T-helper 1 cell treated with Interleukin-12 subunit alpha and Interleukin-12 subunit beta and Interleukin-4 antibody, amounts not matched to agents 30 μg/mL and 1 μg/mL, for 36 hours (primary cell): ENCODE data around the gene DENND4B.
"Not testable (repeated sequence)": the region's sequence is repeated elsewhere in the genome, so short reads cannot be mapped to it uniquely, and the experiment has no call there.

ENCODE experiments used
- H3K27ac Mint-ChIP-seq: one replicate; pipeline ENCODE4 v1.8.0; 2021; ENCODE audit warnings: mild to moderate bottlenecking, mixed read lengths
- H3K27me3 Mint-ChIP-seq: one replicate; pipeline ENCODE4 v1.8.0; 2021; ENCODE audit warnings: low read depth, mixed read lengths
- H3K36me3 Mint-ChIP-seq: one replicate; pipeline ENCODE4 v1.8.0; 2021; ENCODE audit warnings: low read depth, mixed read lengths
- H3K4me1 Mint-ChIP-seq: one replicate; pipeline ENCODE4 v1.8.0; 2021; ENCODE audit warnings: low read depth, mixed read lengths
- H3K4me3 Mint-ChIP-seq: one replicate; pipeline ENCODE4 v1.8.0; 2021; ENCODE audit warnings: mild to moderate bottlenecking, moderate library complexity, mixed read lengths
- H3K9me3 Mint-ChIP-seq: one replicate; pipeline ENCODE4 v1.8.0; 2021; ENCODE audit warnings: mixed read lengths

The DENND4B gene

DNA sequence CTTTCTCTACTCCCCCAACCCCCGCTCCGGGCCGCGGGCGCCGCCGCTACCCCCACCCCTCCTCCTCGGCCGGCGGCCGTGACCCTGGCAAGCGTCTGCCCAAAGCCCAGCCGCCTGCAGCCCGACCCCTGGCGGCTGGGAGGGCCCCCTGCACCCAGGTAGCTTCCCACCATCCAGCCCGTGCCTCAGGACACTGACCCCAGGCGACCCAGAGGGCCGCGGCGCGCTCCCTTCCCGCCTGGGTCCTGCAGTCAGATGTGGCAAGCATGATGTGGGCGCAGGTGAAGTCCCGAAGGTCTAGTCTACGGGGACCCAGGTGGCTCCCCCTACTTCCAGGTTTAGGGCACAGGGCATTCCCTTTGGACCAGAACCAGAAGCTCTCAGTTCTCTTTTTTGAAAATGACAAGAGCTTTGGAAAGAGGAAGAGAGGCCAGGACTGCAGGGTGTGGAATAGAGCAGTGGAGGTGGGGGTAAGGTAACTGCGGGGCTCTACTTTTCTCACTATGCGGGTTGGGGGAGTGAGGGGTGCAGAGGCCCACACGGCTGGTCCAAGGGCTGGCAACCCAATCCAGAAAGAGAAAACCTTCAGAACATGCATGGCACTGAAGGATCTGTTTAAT is at the start of gene DENND4B:
Gene DENND4B (minus strand): TSS at position 97 of the 620 bp plus-strand sequence. CDS start 2,344 bp downstream, outside the sequence.
- Mint-ChIP-seq H3K27ac (peak within 1 kb of the TSS; percentile 98), H3K4me3 (peak within 1 kb of the TSS; percentile 94), H3K36me3 (peaks cover 50% of the 10 kb centered on the region), H3K4me1 (peaks cover 27% of the 10 kb centered on the region), H3K27me3 (no peaks in the 10 kb centered on the region), H3K9me3 (no peaks in the 10 kb centered on the region)

- H3K27ac Mint-ChIP-seq, result no peak overlapping the region
- H3K36me3 Mint-ChIP-seq, result peaks cover 32% of the 10 kb centered on the region
- no peak overlapping the region for H3K4me3 Mint-ChIP-seq
- peaks cover 21% of the 10 kb centered on the region for H3K4me1 Mint-ChIP-seq
- H3K9me3 Mint-ChIP-seq, result no peaks in the 10 kb centered on the region
- H3K27me3 Mint-ChIP-seq, result no peaks in the 10 kb centered on the region
Measured at GRCh38 chr1:153995640-153996039, 49.1 kb upstream of the DENND4B start.

GRCh38 chr1:153995202-153995601 is 48.7 kb upstream of the DENND4B start:
- Mint-ChIP-seq H3K27me3 (no peaks in the 10 kb centered on the region), H3K27ac (no peak overlapping the region), H3K4me1 (peaks cover 24% of the 10 kb centered on the region), H3K9me3 (peaks cover 3% of the 10 kb centered on the region), H3K36me3 (peaks cover 35% of the 10 kb centered on the region), H3K4me3 (no peak overlapping the region)

DNA sequence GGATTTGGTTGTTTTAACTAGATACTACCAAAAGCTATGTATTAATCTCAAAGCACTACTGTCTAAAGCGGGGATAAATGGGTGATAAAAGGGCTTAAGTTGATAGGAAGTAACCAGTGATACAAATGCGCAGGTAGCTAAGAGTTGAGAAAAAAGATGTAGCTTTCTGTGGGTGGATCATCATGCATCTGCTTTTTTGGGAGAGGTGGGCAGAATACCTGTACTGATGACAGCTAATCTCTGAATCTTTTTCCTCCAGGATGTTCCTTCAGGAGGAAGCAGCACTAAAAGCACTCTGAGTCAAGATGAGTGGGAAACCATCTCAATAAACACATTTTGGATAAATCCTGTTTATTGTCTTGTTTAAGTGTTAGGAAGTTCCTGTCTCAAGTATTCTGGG is 45.3 kb upstream of the DENND4B start:
- Mint-ChIP-seq H3K27ac (peak overlapping the region; percentile 97), H3K36me3 (peaks cover 35% of the 10 kb centered on the region), H3K27me3 (no peaks in the 10 kb centered on the region), H3K4me1 (peaks cover 31% of the 10 kb centered on the region), H3K9me3 (peaks cover 3% of the 10 kb centered on the region), H3K4me3 (peak overlapping the region; percentile 91)

DNA sequence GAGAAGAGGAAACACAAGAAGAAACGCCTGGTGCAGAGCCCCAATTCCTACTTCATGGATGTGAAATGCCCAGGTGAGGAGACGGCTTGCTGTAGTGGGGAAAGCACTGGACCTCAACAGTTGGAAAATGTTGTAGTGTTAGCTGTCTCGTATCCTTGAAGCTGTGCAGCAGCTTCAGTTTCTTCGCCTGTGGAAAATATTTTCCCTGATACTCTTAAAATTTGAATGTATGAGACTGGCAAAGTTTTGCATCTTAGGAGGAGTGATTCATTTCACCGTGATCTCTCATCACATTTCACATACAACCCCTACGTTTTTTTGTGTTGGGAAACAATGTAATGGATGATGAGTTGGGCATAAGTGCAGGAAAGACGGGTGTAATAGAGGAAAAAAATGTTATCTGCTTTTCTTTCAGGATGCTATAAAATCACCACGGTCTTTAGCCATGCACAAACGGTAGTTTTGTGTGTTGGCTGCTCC is 44.7 kb upstream of the DENND4B start:
- H3K27ac Mint-ChIP-seq, result peak overlapping the region; percentile 97
- H3K36me3 Mint-ChIP-seq, result peaks cover 35% of the 10 kb centered on the region
- peaks cover 36% of the 10 kb centered on the region for H3K4me1 Mint-ChIP-seq
- H3K27me3 Mint-ChIP-seq, result no peaks in the 10 kb centered on the region
- H3K4me3 Mint-ChIP-seq, result peak overlapping the region; percentile 91
- peaks cover 3% of the 10 kb centered on the region for H3K9me3 Mint-ChIP-seq

GRCh38 chr1:153990468-153991150 is 44.1 kb upstream of the DENND4B start, which contains the start of gene RPS27:
Gene RPS27, plus strand, starts transcription at chr1:153990762. Its CDS starts 35 bp downstream, at chr1:153990797.
- peaks cover 40% of the 10 kb centered on the region for H3K4me1 Mint-ChIP-seq

DNA sequence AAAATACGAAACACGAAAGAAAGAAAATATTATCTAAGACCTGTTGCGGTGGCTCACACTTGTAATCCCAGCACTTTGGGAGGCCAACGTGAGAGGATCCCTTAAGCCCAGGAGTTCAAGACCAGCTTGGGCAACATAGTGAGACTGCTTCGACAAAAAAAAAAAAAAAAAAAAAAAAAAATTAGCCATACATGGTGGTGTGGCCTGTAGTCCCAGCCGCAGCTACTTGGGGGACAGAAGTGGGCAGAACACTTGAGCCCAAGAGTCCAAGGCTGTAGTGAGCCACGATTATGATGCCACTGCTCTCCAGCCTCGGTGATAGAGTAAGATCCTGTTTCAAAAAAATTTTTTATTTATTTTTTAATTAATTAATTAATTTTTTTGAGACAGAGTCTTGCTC is 41.1 kb upstream of the DENND4B start:
- Mint-ChIP-seq H3K4me3 (no peak overlapping the region), H3K4me1 (peaks cover 41% of the 10 kb centered on the region), H3K27me3 (peaks cover 4% of the 10 kb centered on the region), H3K9me3 (peaks cover 3% of the 10 kb centered on the region), H3K27ac (peak overlapping the region; percentile 80), H3K36me3 (peaks cover 20% of the 10 kb centered on the region)

More at GRCh38 chr1:153990468-153991150, 44.1 kb upstream of the DENND4B start, which contains the start of gene RPS27:
- Mint-ChIP-seq H3K36me3 (peaks cover 33% of the 10 kb centered on the region), H3K9me3 (peaks cover 3% of the 10 kb centered on the region), H3K4me3 (peak within 1 kb of the TSS; percentile 91), H3K27me3 (peaks cover 2% of the 10 kb centered on the region), H3K27ac (peak within 1 kb of the TSS; percentile 97)

DNA sequence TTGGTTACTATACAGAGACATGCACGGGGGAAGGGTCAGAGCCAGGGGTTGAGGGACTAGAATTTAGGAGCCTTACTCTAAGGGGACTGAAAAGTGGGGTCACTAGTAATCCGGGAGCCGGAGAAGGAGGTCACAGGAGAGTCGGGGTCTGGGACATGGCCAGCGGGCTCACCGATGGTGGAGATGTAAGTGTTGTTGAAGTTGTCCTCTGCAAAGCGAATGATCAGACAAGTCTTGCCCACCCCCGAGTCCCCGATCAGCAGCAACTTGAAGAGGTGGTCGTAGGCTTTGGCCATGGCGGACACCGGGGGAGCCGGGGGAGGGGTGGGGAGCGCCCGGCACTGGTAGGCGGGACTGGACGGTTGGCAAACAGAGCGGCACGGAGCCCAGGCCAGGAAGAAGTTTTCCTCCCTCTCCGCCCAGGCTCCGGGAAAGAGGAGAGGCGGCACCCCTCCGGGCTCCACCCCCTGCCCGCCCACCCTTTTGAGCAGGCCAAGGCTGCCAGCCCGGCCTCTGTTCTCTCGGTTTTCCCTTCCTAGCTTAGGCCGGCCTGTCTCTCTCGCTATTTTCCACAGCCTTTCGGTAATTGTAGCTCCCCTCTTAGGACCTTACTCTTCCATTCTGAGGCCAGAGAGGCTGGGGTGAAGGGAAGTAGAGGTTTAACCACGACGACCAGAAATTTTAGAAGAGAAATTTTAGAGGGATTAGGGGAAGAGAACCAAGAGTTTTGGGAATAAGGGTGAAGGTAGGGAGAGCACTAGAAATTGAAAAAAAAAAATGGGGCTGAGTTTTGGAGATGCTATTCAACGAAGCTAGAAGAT is 39.6 kb upstream of the DENND4B start, which contains the start of gene RAB13:
Gene RAB13 (minus strand): TSS at position 399 of the 821 bp plus-strand sequence. CDS start 103 bp downstream, at position 296.
- Mint-ChIP-seq H3K4me3 (peak within 1 kb of the TSS; percentile 64), H3K36me3 (peaks cover 7% of the 10 kb centered on the region), H3K9me3 (peaks cover 3% of the 10 kb centered on the region), H3K27me3 (peaks cover 4% of the 10 kb centered on the region), H3K27ac (peak within 1 kb of the TSS; percentile 80), H3K4me1 (peaks cover 29% of the 10 kb centered on the region)

DNA sequence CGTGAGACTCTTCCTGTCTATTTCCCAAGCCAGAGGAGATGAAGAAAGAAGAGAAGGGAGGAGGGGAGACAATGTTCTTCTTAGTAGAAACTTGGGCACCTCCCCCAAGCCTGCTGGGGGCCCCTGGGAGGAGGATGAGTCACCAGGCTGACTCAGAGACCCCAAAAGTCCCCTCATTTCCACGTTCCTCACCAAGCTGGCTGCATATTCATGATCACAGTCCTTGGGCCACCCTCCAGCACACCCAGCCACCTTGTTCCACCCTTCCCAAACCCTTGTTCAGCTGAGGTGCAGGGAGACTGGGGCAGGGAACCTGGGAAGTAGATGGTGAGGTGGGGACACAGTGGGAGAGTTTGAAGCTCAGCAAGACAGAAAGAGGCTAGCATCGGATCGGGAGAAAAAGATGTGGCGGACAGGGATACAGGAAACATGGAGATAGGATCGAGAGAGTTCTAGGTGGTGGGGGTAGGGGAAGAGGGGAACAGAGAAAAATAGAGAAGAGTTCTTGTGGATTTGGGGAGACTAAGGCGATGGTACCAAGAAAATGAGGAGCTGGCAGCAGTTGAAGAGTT is 38.9 kb upstream of the DENND4B start:
- Mint-ChIP-seq H3K4me1 (peaks cover 28% of the 10 kb centered on the region), H3K27me3 (peaks cover 4% of the 10 kb centered on the region), H3K9me3 (peaks cover 2% of the 10 kb centered on the region), H3K36me3 (peaks cover 1% of the 10 kb centered on the region), H3K27ac (peak overlapping the region; percentile 54), H3K4me3 (peak overlapping the region; percentile 64)

GRCh38 chr1:153984123-153984894 is 37.8 kb upstream of the DENND4B start:
- peaks cover 4% of the 10 kb centered on the region for H3K27me3 Mint-ChIP-seq
- H3K27ac Mint-ChIP-seq, result no peak overlapping the region
- peaks cover 24% of the 10 kb centered on the region for H3K4me1 Mint-ChIP-seq
- no peak overlapping the region for H3K4me3 Mint-ChIP-seq
- H3K9me3 Mint-ChIP-seq, result no peaks in the 10 kb centered on the region
- no peaks in the 10 kb centered on the region for H3K36me3 Mint-ChIP-seq

DNA sequence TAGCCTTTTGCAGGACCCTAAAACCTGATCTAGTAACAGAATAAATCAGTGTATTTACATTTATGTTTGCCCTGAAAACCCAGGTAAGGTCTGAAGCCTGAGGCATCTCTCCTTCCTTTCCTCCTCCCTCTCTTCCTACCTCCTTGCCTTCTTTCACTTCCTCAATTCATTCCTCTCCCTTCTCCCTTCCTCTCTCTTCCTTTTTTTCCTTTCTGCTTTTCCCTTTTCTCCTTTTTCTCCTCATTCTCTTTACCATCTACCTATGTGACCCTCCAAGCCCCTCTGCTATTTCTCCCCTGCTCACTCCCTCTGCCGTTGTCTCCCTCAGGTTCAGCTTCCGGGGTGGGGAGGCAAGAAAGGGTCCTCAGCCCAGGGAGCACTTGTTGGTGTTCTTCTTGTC is 35.2 kb upstream of the DENND4B start:
- H3K4me1 Mint-ChIP-seq, result peaks cover 29% of the 10 kb centered on the region
- not testable (repeated sequence) for H3K27me3 Mint-ChIP-seq, H3K27ac Mint-ChIP-seq, H3K9me3 Mint-ChIP-seq, H3K36me3 Mint-ChIP-seq, H3K4me3 Mint-ChIP-seq

DNA sequence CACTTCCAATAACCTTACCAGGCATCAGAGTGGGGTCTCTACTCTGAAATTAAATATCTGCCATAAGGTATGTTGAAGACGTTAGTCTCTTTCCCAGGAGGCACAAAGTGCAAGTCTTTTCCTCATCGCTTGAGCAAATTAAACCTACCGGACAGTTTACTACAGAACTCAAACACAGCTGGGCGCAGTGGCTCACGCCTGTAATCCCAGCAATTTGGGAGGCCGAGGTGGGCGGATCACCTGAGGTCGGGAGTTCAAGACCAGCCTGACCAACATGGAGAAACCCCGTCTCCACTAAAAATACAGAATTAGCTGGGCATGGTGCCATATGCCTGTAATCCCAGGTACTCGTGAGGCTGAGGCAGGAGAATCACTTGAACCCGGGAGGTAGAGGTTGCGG is 32.6 kb upstream of the DENND4B start:
- Mint-ChIP-seq H3K4me1 (peaks cover 25% of the 10 kb centered on the region), H3K4me3 (peak overlapping the region; percentile 97), H3K36me3 (peaks cover 26% of the 10 kb centered on the region)
- not testable (repeated sequence) for H3K27ac Mint-ChIP-seq, H3K9me3 Mint-ChIP-seq, H3K27me3 Mint-ChIP-seq

DNA sequence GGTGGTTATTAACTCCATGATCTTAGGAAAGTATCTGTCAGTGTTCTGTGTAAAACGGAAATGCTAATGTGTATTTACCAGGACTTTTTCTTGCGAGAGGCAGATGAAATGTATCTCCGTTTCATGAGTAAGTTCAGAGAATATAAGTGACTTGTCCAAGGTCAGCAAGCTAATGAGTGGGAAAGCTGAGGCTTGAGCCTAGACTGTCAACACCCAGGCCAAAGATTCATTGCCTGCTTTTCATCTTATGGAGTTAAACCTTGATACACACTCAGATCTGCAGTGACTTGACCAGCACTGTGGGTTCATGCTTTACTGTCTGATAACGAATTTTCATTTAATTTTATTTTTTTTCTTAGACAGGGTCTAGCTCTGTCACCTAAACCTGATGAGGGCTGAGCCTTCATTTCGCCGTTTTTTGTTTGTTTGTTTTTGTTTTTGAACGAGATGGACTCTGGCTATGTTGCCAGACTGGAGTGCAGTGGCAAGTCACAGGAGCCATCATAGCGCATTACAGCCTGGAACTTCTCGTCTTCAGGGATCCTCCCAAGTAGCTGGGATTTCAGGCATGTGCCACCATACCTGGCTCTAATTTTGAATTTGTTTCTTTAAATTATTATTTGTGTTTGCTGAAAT is 31.9 kb upstream of the DENND4B start:
- Mint-ChIP-seq H3K27me3 (no peaks in the 10 kb centered on the region), H3K36me3 (peaks cover 32% of the 10 kb centered on the region), H3K27ac (peak overlapping the region; percentile 85), H3K9me3 (no peaks in the 10 kb centered on the region), H3K4me3 (peak overlapping the region; percentile 97), H3K4me1 (peaks cover 27% of the 10 kb centered on the region)
